GM19043 (cell line): Measurements from ENCODE around the gene SENP1.
A peak's percentile ranks its signal among the peaks of the same experiment; 100 is the strongest.
"Not testable (repeated sequence)": the region's sequence is repeated elsewhere in the genome, so short reads cannot be mapped to it uniquely, and the experiment has no call there.

Experiments
- ATAC-seq: cut with Tn5 transposase; IDR thresholded peaks from one replicate; pipeline ENCODE4 v1.9.1; 2021; ENCODE audit warnings: low read depth; ENCODE audit not compliant: unreplicated experiment

SENP1 gene

GRCh38 chr12:48115957-48116356 lies 10.1 kb upstream of the SENP1 start:
- ATAC-seq: no peak

GRCh38 chr12:48111312-48111693 lies 5.4 kb upstream of the SENP1 start:
- ATAC-seq: not testable (repeated sequence)

GRCh38 chr12:48110691-48111311 lies 4.9 kb upstream of the SENP1 start:
- ATAC-seq: no peak

GRCh38 chr12:48109424-48109823 lies 3.5 kb upstream of the SENP1 start:
- no peak for ATAC-seq

- ATAC-seq: no peak
These were observed 1.1 kb upstream of the SENP1 start for GRCh38 chr12:48106681-48107613.

GRCh38 chr12:48105321-48105866 lies 485 bp downstream of the SENP1 start:
- ATAC-seq: peak; percentile 22

GRCh38 chr12:48104531-48104930 lies 1.3 kb downstream of the SENP1 start:
- no peak for ATAC-seq

GRCh38 chr12:48092611-48093010 lies 13.3 kb downstream of the SENP1 start:
- ATAC-seq: no peak

- ATAC-seq: no peak
These were observed 19.6 kb downstream of the SENP1 start for GRCh38 chr12:48086327-48086726.

GRCh38 chr12:48084841-48085460 lies 20.9 kb downstream of the SENP1 start:
- ATAC-seq: no peak

- no peak for ATAC-seq
These were observed 21.8 kb downstream of the SENP1 start for GRCh38 chr12:48084066-48084465.

GRCh38 chr12:48080821-48081220 lies 25.1 kb downstream of the SENP1 start:
- no peak for ATAC-seq

- no peak for ATAC-seq
These were observed 25.6 kb downstream of the SENP1 start for GRCh38 chr12:48080285-48080684.

- ATAC-seq: no peak
These were observed 27.0 kb downstream of the SENP1 start for GRCh38 chr12:48078901-48079300.

GRCh38 chr12:48077111-48077510 lies 28.8 kb downstream of the SENP1 start:
- ATAC-seq: no peak

GRCh38 chr12:48075832-48076231 lies 30.0 kb downstream of the SENP1 start:
- ATAC-seq: no peak

GRCh38 chr12:48074266-48074665 lies 31.6 kb downstream of the SENP1 start:
- no peak for ATAC-seq

- no peak for ATAC-seq
These were observed 33.6 kb downstream of the SENP1 start for GRCh38 chr12:48072266-48072665.

GRCh38 chr12:48071808-48072207 lies 34.1 kb downstream of the SENP1 start:
- no peak for ATAC-seq

GRCh38 chr12:48070731-48071130 lies 35.1 kb downstream of the SENP1 start:
- no peak for ATAC-seq

- no peak for ATAC-seq
These were observed 35.8 kb downstream of the SENP1 start for GRCh38 chr12:48070033-48070432.
